ENCODE measurements around the gene TMEM247. TPM values are rescaled to one million over a fixed set of nuclear protein-coding genes. Genes with fewer than 3 reads are reported as not detected.
A peak's percentile ranks its signal among the peaks of the same experiment; 100 is the strongest.

Gene TMEM247
- total RNA-seq, 4 donors from 2014 or later = not detected

- no peaks in the 10 kb centered on the region for H3K27me3 ChIP-seq
Measured at GRCh38 chr2:46480562-46480961, 1.2 kb downstream of the TMEM247 start.

GRCh38 chr2:46481198-46482193 lies 2.1 kb downstream of the TMEM247 start:
- TF ChIP-seq CTCF (IDR thresholded peaks at IDR 0.05) = no peak
- peak; percentile 19 for TF ChIP-seq POLR2AphosphoS5 (IDR thresholded peaks at IDR 0.05)
- TF ChIP-seq EP300 (IDR thresholded peaks at IDR 0.05) = no peak
- no peak for TF ChIP-seq POLR2A (IDR thresholded peaks at IDR 0.05)
- Histone ChIP-seq H3K27ac (no peak overlapping the region), H3K9me3 (no peaks in the 10 kb centered on the region), H3K4me3 (no peak overlapping the region), H3K27me3 (no peaks in the 10 kb centered on the region), H3K4me1 (no peaks in the 10 kb centered on the region), H3K36me3 (no peaks in the 10 kb centered on the region)
- ATAC-seq = no peak
- 61 to 69% methylated on average over 6 of the region's 6 CpGs for WGBS, 2 donors (ENCODE audit: low coverage in 1 of 2)

More at GRCh38 chr2:46480562-46480961, 1.2 kb downstream of the TMEM247 start:
- no peak for ATAC-seq
- Histone ChIP-seq H3K27ac (no peak overlapping the region), H3K9me3 (no peaks in the 10 kb centered on the region), H3K4me3 (no peak overlapping the region), H3K36me3 (no peaks in the 10 kb centered on the region), H3K4me1 (no peaks in the 10 kb centered on the region)
- 90 to 100% methylated on average over 1 to 4 of the region's 24 CpGs for WGBS, 2 donors (ENCODE audit: low coverage in 1 of 2)
- no peak for TF ChIP-seq EP300 (IDR thresholded peaks at IDR 0.05)
- TF ChIP-seq POLR2AphosphoS5 (IDR thresholded peaks at IDR 0.05) = no peak
- TF ChIP-seq POLR2A (IDR thresholded peaks at IDR 0.05) = no peak
- TF ChIP-seq CTCF (IDR thresholded peaks at IDR 0.05) = no peak

GRCh38 chr2:46482490-46482889 lies 3.1 kb downstream of the TMEM247 start:
- Histone ChIP-seq H3K27ac (no peak overlapping the region), H3K9me3 (no peaks in the 10 kb centered on the region), H3K4me1 (peaks cover 0 to 2% (median 2%) of the 10 kb centered on the region in 3 donors), H3K36me3 (no peaks in the 10 kb centered on the region), H3K4me3 (no peak overlapping the region), H3K27me3 (no peaks in the 10 kb centered on the region)
- no peak for ATAC-seq
- no peak for TF ChIP-seq POLR2A (IDR thresholded peaks at IDR 0.05)
- no peak for TF ChIP-seq CTCF (IDR thresholded peaks at IDR 0.05)
- TF ChIP-seq EP300 (IDR thresholded peaks at IDR 0.05) = no peak
- no peak for TF ChIP-seq POLR2AphosphoS5 (IDR thresholded peaks at IDR 0.05)
- 40 to 62% methylated on average over 1 to 4 of the region's 4 CpGs for WGBS, 2 donors (ENCODE audit: low coverage in 1 of 2)

- H3K27ac ChIP-seq = no peak overlapping the region
- TF ChIP-seq POLR2A (IDR thresholded peaks at IDR 0.05) (no peak), EP300 (IDR thresholded peaks at IDR 0.05) (no peak), CTCF (IDR thresholded peaks at IDR 0.05) (no peak), POLR2AphosphoS5 (IDR thresholded peaks at IDR 0.05) (no peak)
- H3K27me3 ChIP-seq = no peaks in the 10 kb centered on the region
- peaks cover 0 to 27% (median 13%) of the 10 kb centered on the region in 3 donors for H3K4me1 ChIP-seq
- no peaks in the 10 kb centered on the region for H3K9me3 ChIP-seq
- no peaks in the 10 kb centered on the region for H3K36me3 ChIP-seq
- no peak overlapping the region for H3K4me3 ChIP-seq
- no peak for ATAC-seq
- WGBS, 2 donors (ENCODE audit: low coverage in 1 of 2) = 86 to 100% methylated on average over 2 to 4 of the region's 5 CpGs
Measured at GRCh38 chr2:46485002-46485401, 5.6 kb downstream of the TMEM247 start.
